ENCODE results near the gene SNAPC1. TPM values are rescaled to one million over a fixed set of nuclear protein-coding genes. Genes with fewer than 3 reads are reported as not detected.

Gene SNAPC1
- total RNA-seq, 2 donors from 2014 or later, result 8.6 to 10.4 TPM

DNA sequence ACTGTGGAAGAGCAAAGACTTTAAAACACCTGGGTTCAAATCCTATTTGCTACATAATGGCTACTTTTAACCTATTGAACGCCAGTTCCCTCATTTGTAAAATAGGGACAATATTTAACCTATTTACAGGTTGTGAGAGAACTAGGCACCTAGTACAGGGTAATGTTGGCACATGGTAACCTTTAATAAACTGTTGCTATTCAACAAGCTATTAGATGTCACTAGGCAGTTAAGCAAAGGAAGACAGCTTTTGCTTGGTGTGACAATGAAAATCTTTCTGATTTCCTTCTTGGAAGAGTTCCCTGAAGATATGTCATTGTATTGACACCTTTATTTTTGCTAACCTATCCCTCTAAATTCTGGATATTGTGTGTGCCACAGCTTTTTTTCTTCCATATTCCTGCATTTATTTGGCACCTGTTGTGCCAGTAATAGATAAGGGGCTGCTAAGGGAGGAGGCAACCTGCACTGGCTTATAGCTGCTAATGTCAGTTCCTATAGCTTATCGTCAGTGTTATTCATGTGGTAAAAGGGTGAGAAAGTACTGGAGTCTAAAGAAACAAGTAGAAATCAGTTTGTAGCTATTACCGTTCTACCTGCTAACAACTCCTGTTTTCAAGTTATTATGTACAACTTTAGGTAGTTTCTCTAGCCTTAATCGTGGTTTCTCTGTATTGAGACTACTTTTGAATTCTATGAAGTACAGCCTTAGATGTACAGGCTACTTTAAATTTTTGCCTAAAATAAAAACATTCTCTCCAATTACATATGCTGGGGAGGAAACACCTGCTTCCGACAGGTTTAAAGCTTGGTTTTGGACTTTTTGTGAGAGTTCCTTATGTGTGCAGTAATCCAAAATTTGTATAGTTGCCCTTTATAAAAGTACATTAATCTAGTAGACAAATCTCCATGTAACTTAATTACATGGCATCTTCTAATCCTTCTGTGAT, 42.6 kb upstream of the SNAPC1 start:
- Histone ChIP-seq H3K4me3 (no peak overlapping the region), H3K27ac (no peak overlapping the region), H3K4me1 (ENCODE audit: control insufficient read depth in 1 of 2, low read depth in 2 of 2) (peaks cover 29 to 45% of the 10 kb centered on the region in 2 donors), H3K9me3 (no peaks in the 10 kb centered on the region), H3K36me3 (peaks cover 10% of the 10 kb centered on the region), H3K27me3 (replicated peaks; ENCODE audit: insufficient read depth) (no peaks in the 10 kb centered on the region)
- DNase-seq (ENCODE audit: low spot score) (no peak), ATAC-seq (ENCODE audit: insufficient number of reproducible peaks, low FRiP score, low read depth) (no peak)
- TF ChIP-seq, protein P1, sequence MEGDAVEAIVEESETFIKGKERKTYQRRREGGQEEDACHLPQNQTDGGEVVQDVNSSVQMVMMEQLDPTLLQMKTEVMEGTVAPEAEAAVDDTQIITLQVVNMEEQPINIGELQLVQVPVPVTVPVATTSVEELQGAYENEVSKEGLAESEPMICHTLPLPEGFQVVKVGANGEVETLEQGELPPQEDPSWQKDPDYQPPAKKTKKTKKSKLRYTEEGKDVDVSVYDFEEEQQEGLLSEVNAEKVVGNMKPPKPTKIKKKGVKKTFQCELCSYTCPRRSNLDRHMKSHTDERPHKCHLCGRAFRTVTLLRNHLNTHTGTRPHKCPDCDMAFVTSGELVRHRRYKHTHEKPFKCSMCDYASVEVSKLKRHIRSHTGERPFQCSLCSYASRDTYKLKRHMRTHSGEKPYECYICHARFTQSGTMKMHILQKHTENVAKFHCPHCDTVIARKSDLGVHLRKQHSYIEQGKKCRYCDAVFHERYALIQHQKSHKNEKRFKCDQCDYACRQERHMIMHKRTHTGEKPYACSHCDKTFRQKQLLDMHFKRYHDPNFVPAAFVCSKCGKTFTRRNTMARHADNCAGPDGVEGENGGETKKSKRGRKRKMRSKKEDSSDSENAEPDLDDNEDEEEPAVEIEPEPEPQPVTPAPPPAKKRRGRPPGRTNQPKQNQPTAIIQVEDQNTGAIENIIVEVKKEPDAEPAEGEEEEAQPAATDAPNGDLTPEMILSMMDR (IDR thresholded peaks at IDR 0.05), result no peak

DNA sequence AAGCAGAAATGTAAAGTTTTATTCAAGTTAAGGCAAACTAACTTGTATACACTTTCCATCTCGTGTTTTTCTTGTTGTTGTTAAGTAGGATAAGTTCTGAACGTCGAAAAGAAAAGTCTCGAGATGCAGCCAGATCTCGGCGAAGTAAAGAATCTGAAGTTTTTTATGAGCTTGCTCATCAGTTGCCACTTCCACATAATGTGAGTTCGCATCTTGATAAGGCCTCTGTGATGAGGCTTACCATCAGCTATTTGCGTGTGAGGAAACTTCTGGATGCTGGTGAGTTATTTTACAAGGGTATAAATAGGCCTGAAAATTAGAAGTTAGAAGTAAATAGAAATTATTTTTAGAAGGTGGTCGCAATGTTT, 41.9 kb upstream of the SNAPC1 start:
- no peaks in the 10 kb centered on the region for H3K27me3 ChIP-seq (replicated peaks; ENCODE audit: insufficient read depth)
- H3K4me1 ChIP-seq (ENCODE audit: control insufficient read depth in 1 of 2, low read depth in 2 of 2), result peaks cover 27 to 39% of the 10 kb centered on the region in 2 donors
- TF ChIP-seq, protein P1 (IDR thresholded peaks at IDR 0.05), result no peak
- DNase-seq (ENCODE audit: low spot score), result no peak
- no peak overlapping the region for H3K4me3 ChIP-seq
- peaks cover 13% of the 10 kb centered on the region for H3K36me3 ChIP-seq
- no peaks in the 10 kb centered on the region for H3K9me3 ChIP-seq
- ATAC-seq (ENCODE audit: insufficient number of reproducible peaks, low FRiP score, low read depth), result no peak
- no peak overlapping the region for H3K27ac ChIP-seq

DNA sequence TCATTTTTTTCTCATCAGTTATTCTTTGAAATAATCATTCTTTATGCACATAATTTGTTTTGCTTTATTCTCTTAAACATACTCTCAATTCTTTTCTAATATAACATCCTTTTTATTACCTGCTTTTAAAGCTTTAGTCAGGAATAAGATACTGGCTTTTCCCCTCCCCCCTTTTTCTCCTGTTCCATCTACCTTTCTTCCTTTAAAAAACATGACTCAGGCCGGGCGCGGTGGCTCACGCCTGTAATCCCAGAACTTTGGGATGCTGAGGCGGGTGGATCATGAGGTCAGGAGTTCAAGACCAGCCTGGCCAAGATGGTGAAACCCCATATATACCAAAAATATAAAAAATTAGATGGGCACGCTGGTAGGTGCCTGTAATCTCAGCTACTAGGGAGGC, 41.5 kb upstream of the SNAPC1 start:
- Histone ChIP-seq H3K4me3 (no peak overlapping the region), H3K4me1 (ENCODE audit: control insufficient read depth in 1 of 2, low read depth in 2 of 2) (peaks cover 25 to 34% of the 10 kb centered on the region in 2 donors), H3K27ac (no peak overlapping the region), H3K9me3 (no peaks in the 10 kb centered on the region), H3K36me3 (peaks cover 13% of the 10 kb centered on the region), H3K27me3 (replicated peaks; ENCODE audit: insufficient read depth) (no peaks in the 10 kb centered on the region)
- DNase-seq (ENCODE audit: low spot score) (no peak), ATAC-seq (ENCODE audit: insufficient number of reproducible peaks, low FRiP score, low read depth) (no peak)
- TF ChIP-seq, protein P1 (IDR thresholded peaks at IDR 0.05), result no peak

DNA sequence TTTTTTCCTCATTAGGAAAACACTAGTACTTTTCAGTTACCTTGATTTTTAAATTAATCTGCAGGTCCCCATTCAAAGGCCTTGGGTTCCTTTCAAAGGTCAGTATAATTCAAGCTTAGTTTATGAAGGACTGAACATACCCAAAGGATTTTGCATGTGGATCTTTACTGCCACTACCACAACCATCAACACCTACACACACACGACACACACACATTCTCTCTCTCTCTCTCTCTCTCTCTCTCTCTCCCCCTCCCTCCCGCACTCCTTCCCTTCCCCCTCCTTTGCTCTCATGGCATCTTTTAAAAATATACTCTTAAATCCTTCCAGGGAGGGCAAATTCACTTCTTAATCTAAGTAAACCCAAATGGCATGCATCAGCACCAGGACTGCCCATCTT, 38.1 kb upstream of the SNAPC1 start:
- H3K27me3 ChIP-seq (replicated peaks; ENCODE audit: insufficient read depth), result no peaks in the 10 kb centered on the region
- no peak overlapping the region for H3K27ac ChIP-seq
- peaks cover 23% of the 10 kb centered on the region for H3K36me3 ChIP-seq
- peaks cover 10 to 18% of the 10 kb centered on the region in 2 donors for H3K4me1 ChIP-seq (ENCODE audit: control insufficient read depth in 1 of 2, low read depth in 2 of 2)
- H3K4me3 ChIP-seq, result no peak overlapping the region
- ATAC-seq (ENCODE audit: insufficient number of reproducible peaks, low FRiP score, low read depth) (no peak), DNase-seq (ENCODE audit: low spot score) (no peak)
- TF ChIP-seq, protein P1 (IDR thresholded peaks at IDR 0.05), result no peak
- H3K9me3 ChIP-seq, result no peaks in the 10 kb centered on the region

DNA sequence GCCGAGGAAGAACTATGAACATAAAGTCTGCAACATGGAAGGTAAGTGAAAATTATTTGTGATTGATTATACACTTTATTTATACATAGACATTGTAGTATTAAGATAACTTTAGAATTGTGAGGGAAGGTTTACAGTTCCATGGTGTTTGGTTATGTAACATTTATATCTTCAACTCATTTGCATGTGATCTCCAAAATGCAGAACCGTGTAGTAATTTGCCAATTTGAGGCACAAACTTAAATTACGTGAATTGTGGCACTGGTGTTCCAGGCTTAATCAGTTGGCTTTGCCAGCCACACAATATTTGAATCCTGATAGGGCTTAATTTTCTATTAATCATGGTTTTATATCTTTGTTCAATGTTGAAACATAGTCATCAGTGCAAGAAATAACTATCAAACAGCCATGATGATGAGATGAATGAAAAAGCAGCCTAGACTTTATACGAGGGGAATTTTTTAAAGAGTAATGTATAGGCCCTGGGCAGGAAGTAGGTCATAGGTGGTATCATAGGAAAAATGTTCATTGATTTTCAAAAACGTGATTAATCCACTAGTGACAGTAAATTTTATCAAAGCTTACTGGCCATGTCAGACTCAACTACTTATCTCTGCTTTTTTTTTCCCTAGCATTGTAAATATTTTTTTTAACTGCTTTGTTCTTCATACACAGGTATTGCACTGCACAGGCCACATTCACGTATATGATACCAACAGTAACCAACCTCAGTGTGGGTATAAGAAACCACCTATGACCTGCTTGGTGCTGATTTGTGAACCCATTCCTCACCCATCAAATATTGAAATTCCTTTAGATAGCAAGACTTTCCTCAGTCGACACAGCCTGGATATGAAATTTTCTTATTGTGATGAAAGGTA, 35.2 kb upstream of the SNAPC1 start:
- Histone ChIP-seq H3K4me3 (no peak overlapping the region), H3K4me1 (ENCODE audit: control insufficient read depth in 1 of 2, low read depth in 2 of 2) (no peaks in the 10 kb centered on the region), H3K9me3 (no peaks in the 10 kb centered on the region), H3K36me3 (peaks cover 19% of the 10 kb centered on the region), H3K27ac (no peak overlapping the region), H3K27me3 (replicated peaks; ENCODE audit: insufficient read depth) (no peaks in the 10 kb centered on the region)
- DNase-seq (ENCODE audit: low spot score) (no peak), ATAC-seq (ENCODE audit: insufficient number of reproducible peaks, low FRiP score, low read depth) (no peak)
- TF ChIP-seq, protein P1 (IDR thresholded peaks at IDR 0.05), result no peak

Measured in thoracic aorta (tissue), 2 donors.